Hematopoietic multipotent progenitor cell treated with erythropoietin and hydrocortisone succinate and interleukin-3 and kit ligand, for 8 days (in vitro differentiated cells): Measurements from ENCODE around the gene IGF2BP2.
"Not testable (repeated sequence)": the region's sequence is repeated elsewhere in the genome, so short reads cannot be mapped to it uniquely, and the experiment has no call there.

Source experiments
- DNase-seq: peaks from one replicate; pipeline ENCODE4 v3.0.0-alpha.2; 2015

Gene IGF2BP2

DNA sequence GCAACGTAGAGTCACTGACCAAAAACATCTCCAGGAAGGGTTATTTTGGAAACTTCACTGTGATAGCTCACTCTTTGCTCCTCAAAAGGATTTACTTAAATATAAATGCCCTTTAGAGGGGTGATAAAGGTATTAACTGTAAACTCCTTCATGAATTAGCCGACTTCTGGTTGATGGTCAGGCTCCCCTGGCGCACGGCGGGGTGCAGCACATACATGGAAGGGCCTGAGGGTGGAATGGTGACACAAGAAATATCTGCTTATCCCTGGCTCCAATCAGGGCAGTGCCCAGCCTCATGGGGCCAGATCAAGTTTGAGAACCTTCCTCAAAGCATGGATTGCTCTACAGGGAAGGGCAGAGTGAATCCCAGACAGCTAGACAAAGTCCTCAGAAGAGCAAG is 116.5 kb downstream of the IGF2BP2 start:
- no peak for DNase-seq

- DNase-seq = no peak
Observed at GRCh38 chr3:185705498-185705897, 119.3 kb downstream of the IGF2BP2 start.

- DNase-seq = no peak
Observed at GRCh38 chr3:185702262-185703225, 122.3 kb downstream of the IGF2BP2 start.

DNA sequence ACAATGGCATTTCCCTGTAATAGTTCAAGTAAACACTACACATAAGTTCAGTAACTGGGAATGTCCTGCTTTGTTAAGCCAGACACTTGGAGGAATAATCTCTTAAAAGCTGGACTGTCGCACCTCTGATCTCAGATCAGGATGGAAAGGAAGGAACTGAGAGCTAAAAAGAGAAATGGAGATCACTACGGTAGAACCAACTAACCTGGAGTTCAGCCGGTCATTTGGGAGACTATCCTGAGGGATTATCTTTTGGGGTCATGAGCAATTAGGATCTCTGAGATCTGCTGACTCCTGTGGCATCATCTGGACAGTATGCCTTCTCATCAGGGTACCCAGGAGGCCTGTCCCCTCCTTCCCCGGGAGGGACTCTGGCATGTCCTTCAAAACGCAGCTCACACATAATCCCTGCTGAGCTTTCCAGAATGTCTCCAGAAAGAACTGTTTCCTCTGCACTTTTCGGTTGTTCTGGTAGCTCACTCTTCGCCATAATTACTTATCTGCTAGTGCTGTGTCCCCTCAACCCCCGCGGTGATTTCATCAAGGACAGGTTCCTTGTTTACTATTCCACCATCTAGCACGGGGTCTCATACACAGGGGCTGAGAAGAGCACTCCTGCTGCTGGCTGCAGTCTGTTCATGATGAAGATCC is 123.1 kb downstream of the IGF2BP2 start:
- DNase-seq = no peak

DNA sequence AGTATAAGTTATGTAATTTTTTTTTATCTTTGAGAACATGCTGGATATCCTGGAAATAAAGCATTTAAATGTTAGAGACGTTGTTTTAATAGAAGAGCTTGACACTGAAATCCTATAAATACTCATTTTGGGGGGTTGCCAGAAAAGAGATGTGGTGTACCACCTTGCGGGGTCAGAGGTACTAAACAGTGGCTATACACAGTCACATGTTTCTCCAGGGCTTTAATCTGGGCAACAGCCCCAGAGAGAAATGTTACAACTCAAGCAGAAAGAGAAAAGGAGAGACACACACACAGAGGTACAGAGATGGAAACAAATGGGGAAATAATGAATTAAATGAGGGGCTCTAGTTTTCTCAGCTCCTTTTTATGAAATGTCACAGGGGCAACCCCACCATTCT is 124.9 kb downstream of the IGF2BP2 start:
- DNase-seq = no peak

GRCh38 chr3:185697228-185697627 is 127.6 kb downstream of the IGF2BP2 start:
- DNase-seq = not testable (repeated sequence)

- DNase-seq = no peak
Observed at GRCh38 chr3:185696039-185696438, 128.8 kb downstream of the IGF2BP2 start.

GRCh38 chr3:185693985-185694653 is 130.7 kb downstream of the IGF2BP2 start:
- no peak for DNase-seq

GRCh38 chr3:185691622-185692021 is 133.2 kb downstream of the IGF2BP2 start:
- no peak for DNase-seq

DNA sequence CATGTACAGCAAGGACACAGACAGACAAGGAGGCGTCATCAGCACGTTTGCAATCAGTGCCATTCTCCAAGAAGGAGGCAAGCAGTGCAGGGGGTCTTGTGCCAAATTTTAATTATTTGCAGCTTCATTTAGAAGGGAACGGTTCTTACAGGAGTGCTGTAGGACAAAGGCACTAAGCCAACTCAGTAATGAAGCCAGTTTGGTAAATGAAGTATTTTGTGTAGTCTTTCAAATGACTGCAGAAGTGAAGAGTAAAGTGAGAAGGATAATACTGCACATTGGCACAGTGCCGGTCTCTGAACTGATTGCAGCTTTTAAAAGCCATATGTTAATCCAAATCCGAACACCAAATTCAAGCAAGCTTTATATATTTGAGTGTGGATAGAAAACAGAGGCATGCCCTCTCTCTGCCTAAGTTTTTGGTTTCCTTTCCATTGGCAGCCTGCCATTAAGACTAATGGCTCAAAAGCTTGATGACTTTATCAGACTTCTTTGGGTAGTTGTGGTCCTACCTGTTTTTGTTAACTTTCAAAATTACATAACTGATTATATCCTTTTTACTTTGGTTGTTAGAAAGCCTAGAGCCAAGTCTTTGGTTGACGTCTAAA is 137.5 kb downstream of the IGF2BP2 start:
- peak; percentile 20 for DNase-seq

DNA sequence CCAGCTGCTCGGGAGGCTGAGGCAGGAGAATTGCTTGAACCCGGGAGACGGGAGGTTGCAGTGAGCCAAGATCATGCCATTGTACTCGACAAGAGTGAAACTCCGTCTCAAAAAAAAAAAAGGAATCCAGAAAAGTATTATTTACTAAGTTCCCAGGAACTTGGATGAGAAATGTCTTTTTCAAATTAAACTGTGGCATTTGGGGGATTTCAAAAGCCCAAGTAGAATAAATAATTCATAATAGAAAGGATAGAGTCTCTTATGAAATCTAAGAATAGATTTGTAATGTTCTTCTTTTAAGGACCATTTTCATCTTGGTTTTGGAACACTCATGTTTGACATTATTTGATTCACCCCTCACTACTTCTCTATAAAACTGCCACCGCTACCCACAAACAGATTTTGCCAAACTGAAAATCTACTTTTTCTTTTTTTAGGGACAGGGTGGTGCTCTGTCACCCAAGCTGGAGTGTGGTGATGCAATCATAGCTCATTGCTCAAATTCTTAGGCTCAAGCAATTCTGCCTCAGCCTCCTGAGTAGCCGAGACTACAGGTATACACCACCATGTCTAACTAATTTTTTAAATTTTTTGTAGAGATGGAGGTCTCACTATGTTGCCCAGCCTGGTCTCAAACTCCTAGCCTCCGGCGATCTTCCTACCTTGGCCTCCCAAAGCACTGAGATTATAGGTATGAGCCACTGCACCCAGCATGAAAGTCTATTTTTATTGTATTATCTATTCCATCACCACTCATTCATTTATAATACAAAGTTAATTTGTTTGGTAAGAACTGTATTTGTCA is 139.4 kb downstream of the IGF2BP2 start:
- no peak for DNase-seq

- no peak for DNase-seq
Observed at GRCh38 chr3:185680231-185680630, 144.6 kb downstream of the IGF2BP2 start.

DNA sequence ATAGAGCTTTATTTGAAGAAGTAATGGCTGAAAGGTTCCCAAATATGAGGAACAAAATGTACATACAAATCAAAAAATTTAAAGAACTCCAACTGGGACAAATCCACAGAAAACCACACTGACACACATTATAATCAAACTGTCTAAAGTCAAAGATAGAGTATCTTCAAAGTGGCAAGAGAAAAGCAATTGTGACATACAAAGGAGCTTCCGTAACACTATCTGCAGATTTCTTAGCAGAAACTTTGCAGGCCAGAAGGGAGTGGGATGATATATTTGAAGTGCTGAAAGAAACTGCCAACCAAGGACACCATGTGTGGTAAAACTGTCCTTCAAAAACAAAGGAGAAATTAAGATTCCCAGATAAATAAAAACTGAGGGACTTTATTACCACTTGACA is 146.8 kb downstream of the IGF2BP2 start:
- no peak for DNase-seq

- peak; percentile 74 for DNase-seq
Observed at GRCh38 chr3:185677146-185677829, 147.6 kb downstream of the IGF2BP2 start.

DNA sequence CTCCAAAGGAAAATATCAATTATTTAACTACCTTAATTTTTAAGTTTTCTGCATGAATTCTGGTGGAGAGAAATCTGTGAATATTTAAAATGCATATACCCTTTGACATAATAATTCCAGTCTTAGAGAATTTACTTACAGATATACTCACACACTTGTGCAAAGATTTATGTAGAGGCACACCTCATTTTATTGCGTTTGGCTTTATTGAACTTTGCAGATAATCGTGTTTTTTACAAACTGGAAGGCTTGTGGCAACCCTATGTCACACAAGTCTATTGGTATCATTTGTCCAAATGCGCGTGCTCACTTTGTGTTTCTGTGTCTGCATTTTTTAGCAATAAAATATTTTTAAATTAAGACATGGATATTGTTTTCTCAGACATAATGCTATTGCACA is 157.3 kb downstream of the IGF2BP2 start:
- no peak for DNase-seq

DNA sequence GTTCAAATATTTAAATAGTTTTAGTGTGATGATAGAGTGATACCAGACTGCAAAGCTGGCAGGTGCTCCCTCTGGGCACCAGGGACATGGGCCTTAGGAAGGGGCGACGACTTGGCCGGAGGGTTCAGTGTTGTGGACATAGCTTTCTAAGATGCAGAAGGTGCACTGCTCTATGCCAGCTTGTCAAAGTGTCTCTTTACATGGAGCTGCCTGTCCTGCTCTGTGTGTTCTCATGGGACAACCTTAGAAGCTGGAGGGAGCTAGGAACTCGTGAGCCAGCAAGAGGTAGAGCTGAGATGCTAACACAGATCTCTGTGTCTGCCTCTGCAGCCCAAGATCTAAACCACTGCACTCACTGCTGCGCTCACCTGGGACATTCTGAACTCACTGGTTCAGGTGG is 160.9 kb downstream of the IGF2BP2 start:
- no peak for DNase-seq

DNA sequence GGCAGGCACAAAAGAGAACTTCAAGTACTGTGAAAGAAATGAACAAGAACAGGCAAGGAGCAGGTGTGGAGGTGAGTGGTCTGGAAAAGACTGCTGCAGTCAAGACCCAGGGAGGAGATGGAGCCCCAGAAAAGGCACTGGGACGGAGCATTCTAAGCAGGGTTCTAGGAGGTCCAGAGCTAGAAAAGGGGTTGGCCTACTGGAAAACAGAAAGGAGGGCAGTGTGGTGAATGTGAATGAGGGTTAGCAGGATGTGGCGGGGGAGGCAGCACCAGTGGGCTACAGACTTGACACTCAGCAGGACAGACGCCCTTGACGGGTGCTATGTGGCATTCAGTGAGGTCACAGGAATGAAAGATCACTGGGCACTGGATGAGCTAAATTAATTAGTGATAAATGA is 163.1 kb downstream of the IGF2BP2 start:
- DNase-seq = no peak

GRCh38 chr3:185661296-185661695 is 163.5 kb downstream of the IGF2BP2 start:
- not testable (repeated sequence) for DNase-seq

GRCh38 chr3:185659942-185660921 is 164.6 kb downstream of the IGF2BP2 start:
- DNase-seq = peak; percentile 85

GRCh38 chr3:185658943-185659342 is 165.9 kb downstream of the IGF2BP2 start:
- DNase-seq = no peak
